GM23338 (cell line): Measurements from ENCODE around the gene SWT1.

Experiments used
- CREB1 ChIP-seq: fragments of 250-450 bp; sonication (Bioruptor Pico); IDR thresholded peaks from 2 replicates; pipeline ENCODE4 v1.5.0; 2020; ENCODE audit warnings: low read depth, mild to moderate bottlenecking, moderate library complexity
- CTCF ChIP-seq, 2 experiments: fragments of 200-600 bp in 1 of 2; sonication (generic) in 1 of 2; conservative IDR thresholded peaks; 2 replicates each; pipeline versions ENCODE4 v1.5.1 to v1.6.1; 2016 to 2017; ENCODE audit warnings: antibody characterized with exemption in 2 of 2, low read depth in 2 of 2, mild to moderate bottlenecking in 2 of 2, moderate library complexity in 1 of 2
- EZH2 ChIP-seq: fragments of 200-600 bp; sonication (generic); IDR thresholded peaks from one replicate; pipeline ENCODE4 v1.8.0; 2017; ENCODE audit warnings: antibody characterized with exemption, mild to moderate bottlenecking, low read depth; ENCODE audit not compliant: unreplicated experiment
- EZH2phosphoT487 ChIP-seq: fragments of 200-600 bp; sonication (generic); IDR thresholded peaks from one replicate; pipeline ENCODE4 v1.8.1; 2018; ENCODE audit warnings: antibody characterized with exemption; ENCODE audit not compliant: unreplicated experiment
- TF ChIP-seq, protein P1 (sequence below): fragments of 250-450 bp; sonication (Bioruptor Pico); IDR thresholded peaks from 2 replicates; pipeline ENCODE4 v1.5.0; 2020; ENCODE audit warnings: mild to moderate bottlenecking, moderate library complexity

- TF ChIP-seq CTCF (conservative IDR thresholded peaks at IDR 0.05; ENCODE audit: low read depth in 2 of 2) = no peak
- TF ChIP-seq EZH2phosphoT487 = no peak
- no peak for TF ChIP-seq EZH2
- TF ChIP-seq, protein P1, sequence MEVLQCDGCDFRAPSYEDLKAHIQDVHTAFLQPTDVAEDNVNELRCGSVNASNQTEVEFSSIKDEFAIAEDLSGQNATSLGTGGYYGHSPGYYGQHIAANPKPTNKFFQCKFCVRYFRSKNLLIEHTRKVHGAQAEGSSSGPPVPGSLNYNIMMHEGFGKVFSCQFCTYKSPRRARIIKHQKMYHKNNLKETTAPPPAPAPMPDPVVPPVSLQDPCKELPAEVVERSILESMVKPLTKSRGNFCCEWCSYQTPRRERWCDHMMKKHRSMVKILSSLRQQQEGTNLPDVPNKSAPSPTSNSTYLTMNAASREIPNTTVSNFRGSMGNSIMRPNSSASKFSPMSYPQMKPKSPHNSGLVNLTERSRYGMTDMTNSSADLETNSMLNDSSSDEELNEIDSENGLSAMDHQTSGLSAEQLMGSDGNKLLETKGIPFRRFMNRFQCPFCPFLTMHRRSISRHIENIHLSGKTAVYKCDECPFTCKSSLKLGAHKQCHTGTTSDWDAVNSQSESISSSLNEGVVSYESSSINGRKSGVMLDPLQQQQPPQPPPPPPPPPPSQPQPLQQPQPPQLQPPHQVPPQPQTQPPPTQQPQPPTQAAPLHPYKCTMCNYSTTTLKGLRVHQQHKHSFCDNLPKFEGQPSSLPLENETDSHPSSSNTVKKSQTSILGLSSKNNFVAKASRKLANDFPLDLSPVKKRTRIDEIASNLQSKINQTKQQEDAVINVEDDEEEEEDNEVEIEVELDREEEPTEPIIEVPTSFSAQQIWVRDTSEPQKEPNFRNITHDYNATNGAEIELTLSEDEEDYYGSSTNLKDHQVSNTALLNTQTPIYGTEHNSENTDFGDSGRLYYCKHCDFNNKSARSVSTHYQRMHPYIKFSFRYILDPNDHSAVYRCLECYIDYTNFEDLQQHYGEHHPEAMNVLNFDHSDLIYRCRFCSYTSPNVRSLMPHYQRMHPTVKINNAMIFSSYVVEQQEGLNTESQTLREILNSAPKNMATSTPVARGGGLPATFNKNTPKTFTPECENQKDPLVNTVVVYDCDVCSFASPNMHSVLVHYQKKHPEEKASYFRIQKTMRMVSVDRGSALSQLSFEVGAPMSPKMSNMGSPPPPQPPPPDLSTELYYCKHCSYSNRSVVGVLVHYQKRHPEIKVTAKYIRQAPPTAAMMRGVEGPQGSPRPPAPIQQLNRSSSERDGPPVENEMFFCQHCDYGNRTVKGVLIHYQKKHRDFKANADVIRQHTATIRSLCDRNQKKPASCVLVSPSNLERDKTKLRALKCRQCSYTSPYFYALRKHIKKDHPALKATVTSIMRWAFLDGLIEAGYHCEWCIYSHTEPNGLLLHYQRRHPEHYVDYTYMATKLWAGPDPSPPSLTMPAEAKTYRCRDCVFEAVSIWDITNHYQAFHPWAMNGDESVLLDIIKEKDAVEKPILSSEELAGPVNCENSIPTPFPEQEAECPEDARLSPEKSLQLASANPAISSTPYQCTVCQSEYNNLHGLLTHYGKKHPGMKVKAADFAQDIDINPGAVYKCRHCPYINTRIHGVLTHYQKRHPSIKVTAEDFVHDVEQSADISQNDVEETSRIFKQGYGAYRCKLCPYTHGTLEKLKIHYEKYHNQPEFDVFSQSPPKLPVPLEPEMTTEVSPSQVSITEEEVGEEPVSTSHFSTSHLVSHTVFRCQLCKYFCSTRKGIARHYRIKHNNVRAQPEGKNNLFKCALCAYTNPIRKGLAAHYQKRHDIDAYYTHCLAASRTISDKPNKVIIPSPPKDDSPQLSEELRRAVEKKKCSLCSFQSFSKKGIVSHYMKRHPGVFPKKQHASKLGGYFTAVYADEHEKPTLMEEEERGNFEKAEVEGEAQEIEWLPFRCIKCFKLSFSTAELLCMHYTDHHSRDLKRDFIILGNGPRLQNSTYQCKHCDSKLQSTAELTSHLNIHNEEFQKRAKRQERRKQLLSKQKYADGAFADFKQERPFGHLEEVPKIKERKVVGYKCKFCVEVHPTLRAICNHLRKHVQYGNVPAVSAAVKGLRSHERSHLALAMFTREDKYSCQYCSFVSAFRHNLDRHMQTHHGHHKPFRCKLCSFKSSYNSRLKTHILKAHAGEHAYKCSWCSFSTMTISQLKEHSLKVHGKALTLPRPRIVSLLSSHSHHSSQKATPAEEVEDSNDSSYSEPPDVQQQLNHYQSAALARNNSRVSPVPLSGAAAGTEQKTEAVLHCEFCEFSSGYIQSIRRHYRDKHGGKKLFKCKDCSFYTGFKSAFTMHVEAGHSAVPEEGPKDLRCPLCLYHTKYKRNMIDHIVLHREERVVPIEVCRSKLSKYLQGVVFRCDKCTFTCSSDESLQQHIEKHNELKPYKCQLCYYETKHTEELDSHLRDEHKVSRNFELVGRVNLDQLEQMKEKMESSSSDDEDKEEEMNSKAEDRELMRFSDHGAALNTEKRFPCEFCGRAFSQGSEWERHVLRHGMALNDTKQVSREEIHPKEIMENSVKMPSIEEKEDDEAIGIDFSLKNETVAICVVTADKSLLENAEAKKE (CRISPR knock-in tag) = no peak
- no peak for TF ChIP-seq CREB1 (CRISPR knock-in tag)
Measured at GRCh38 chr1:185293967-185294542, 137.1 kb downstream of the SWT1 start.
